Gastrocnemius medialis (tissue), 4 donors: ENCODE data around the gene PABPC1L.

Source experiments
- CTCF ChIP-seq, 5 experiments: fragments of 450-650 bp in 3 of 5; fragments of 200-600 bp in 2 of 5; sonication (generic) in 2 of 5; IDR thresholded peaks in 4 of 5; conservative IDR thresholded peaks in 1 of 5; 1 replicate in 4 of 5; 2 replicates in 1 of 5; pipeline ENCODE4 v1.5.1; 2016 to 2019; ENCODE audit warnings: antibody characterized with exemption in 5 of 5, mild to moderate bottlenecking in 3 of 5, moderate library complexity in 3 of 5
- POLR2A ChIP-seq, 2 donors: fragments of 450-650 bp; IDR thresholded peaks; one replicate each; pipeline ENCODE4 v1.6.1; 2017; ENCODE audit warnings: antibody characterized with exemption in 2 of 2, mild to moderate bottlenecking in 2 of 2, moderate library complexity in 2 of 2

GRCh38 chr20:44888226-44889103, 21.4 kb upstream of the PABPC1L start:
- TF ChIP-seq CTCF (IDR thresholded peaks at IDR 0.05 in 4 of 5, conservative IDR thresholded peaks at IDR 0.05 in 1 of 5) (no peak), POLR2A (IDR thresholded peaks at IDR 0.05) (no peak)
